ENCODE results near the gene IFT25.
"Not testable (repeated sequence)": the region's sequence is repeated elsewhere in the genome, so short reads cannot be mapped to it uniquely, and the experiment has no call there.

Gene IFT25

GRCh38 chr1:53881853-53882252 is 63.6 kb downstream of the IFT25 start:
- DNase-seq = not testable (repeated sequence)

DNA sequence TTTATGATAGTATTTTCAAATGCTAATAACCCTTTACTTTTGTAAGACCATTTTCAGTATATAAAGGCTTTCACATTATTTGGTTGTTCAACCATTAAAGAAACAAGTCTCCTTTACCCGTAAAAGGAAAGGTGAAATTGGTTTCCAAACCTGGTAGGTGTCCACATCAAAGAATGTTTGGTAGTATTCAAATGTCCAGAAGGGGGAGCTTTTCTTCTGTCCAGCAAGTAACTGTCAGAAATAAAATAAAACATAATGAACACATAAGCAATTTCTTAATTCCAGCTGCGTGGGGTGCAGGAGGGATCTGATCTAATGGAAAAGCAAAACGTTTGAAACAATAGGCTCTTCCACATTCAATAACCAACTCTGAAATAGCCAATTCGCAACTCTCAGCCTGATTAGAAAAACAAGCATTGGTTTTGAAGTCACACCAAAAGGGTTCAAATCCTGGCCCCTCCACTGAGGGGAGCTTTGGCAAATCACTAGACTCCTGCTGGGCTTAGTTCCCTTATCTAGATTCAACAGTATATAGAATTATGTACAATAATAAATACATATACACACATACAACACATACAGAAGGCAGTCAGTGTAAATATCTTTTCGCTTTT is 66.9 kb downstream of the IFT25 start:
- peak; percentile 63 for DNase-seq

GRCh38 chr1:53875150-53875549 is 70.3 kb downstream of the IFT25 start:
- DNase-seq = not testable (repeated sequence)

- DNase-seq = no peak
Observed at GRCh38 chr1:53871773-53872484, 73.6 kb downstream of the IFT25 start.

Measured in NCI-H2171 treated with DMSO at 0.1 percent for 48 hours (cell line).